ENCODE data around the gene GABRG3. TPM values are rescaled to one million over a fixed set of nuclear protein-coding genes. Genes with fewer than 3 reads are reported as not detected.

GABRG3 gene
- total and polyA plus RNA-seq, 2 donors (not counting 3 experiments of a cell fraction or from before 2014, with no cell fraction given) = not detected

GRCh38 chr15:27506752-27507151 is 535.8 kb downstream of the GABRG3 start:
- intact Hi-C loops (cut with micrococcal nuclease) (no loop called here), dilution Hi-C loops (cut with MboI; ENCODE audit: extremely low pct_ligation_motif_present, low sequenced_read_pairs) (no loop called here)
- TF ChIP-seq FOS (IDR thresholded peaks at IDR 0.05; ENCODE audit: borderline replicate concordance, insufficient read depth, low read length) (no peak), CTCF (IDR thresholded peaks at IDR 0.05; ENCODE audit: extremely low read depth in 1 of 2, insufficient read depth in 1 of 2, low read depth in 1 of 2, low read length in 2 of 2) (no peak), POLR2A (IDR thresholded peaks at IDR 0.05; ENCODE audit: low read depth, low read length) (no peak), POLR2AphosphoS5 (IDR thresholded peaks at IDR 0.05; ENCODE audit: insufficient read depth, low read depth, low read length) (no peak), MYC (IDR thresholded peaks at IDR 0.05; ENCODE audit: low read depth, low read length) (no peak), EZH2 (IDR thresholded peaks at IDR 0.05; ENCODE audit: borderline replicate concordance, low read depth, low read length, severe bottlenecking) (no peak), GATA2 (IDR thresholded peaks at IDR 0.05; ENCODE audit: insufficient read depth, insufficient read length, low read depth, low read length) (no peak), MAX (IDR thresholded peaks at IDR 0.05; ENCODE audit: insufficient read depth, insufficient read length) (no peak), JUN (IDR thresholded peaks at IDR 0.05; ENCODE audit: borderline replicate concordance, insufficient read depth, insufficient read length, low read depth) (no peak)
- no peak overlapping the region for H3K27ac ChIP-seq (ENCODE audit: insufficient read depth, low read depth, low read length)
- no peaks in the 10 kb centered on the region for H3K9me1 ChIP-seq (replicated peaks; ENCODE audit: control insufficient read depth, extremely low read depth, insufficient read depth, low read length)
- no peaks in the 10 kb centered on the region for H3K36me3 ChIP-seq (ENCODE audit: control insufficient read depth in 2 of 2, extremely low read depth in 1 of 2, insufficient read depth in 2 of 2, low read length in 2 of 2)
- DNase-seq (ENCODE audit: low read depth, low spot score) = no peak
- H3K4me3 ChIP-seq (replicated peaks in 1 of 3; ENCODE audit: insufficient read depth in 1 of 3, low read depth in 1 of 3, low read length in 3 of 3) = no peak overlapping the region
- no peak overlapping the region for H2AFZ ChIP-seq (ENCODE audit: low read depth, low read length)
- no peak for FAIRE-seq
- no peaks in the 10 kb centered on the region for H3K79me2 ChIP-seq (ENCODE audit: control insufficient read depth, insufficient read depth, low read length)
- H3K4me2 ChIP-seq (ENCODE audit: insufficient read depth, low read length) = no peak overlapping the region
- no peaks in the 10 kb centered on the region for H3K27me3 ChIP-seq (ENCODE audit: control insufficient read depth in 2 of 2, insufficient read depth in 2 of 2, low read length in 2 of 2)
- BruUV-seq (replicated peaks) = no TSS peak
- no peaks in the 10 kb centered on the region for H3K4me1 ChIP-seq (ENCODE audit: control insufficient read depth, extremely low read depth, insufficient read depth, low read length)
- CTCF ChIA-PET = no interaction called here
- peaks cover 7% of the 10 kb centered on the region for H3K9me3 ChIP-seq (replicated peaks; ENCODE audit: control insufficient read depth, insufficient read depth, low read length)
- no peaks in the 10 kb centered on the region for H4K20me1 ChIP-seq (replicated peaks; ENCODE audit: control insufficient read depth, extremely low read depth, insufficient read depth, low read length)
- POLR2A ChIA-PET = no interaction called here
- no peak overlapping the region for H3K9ac ChIP-seq (replicated peaks; ENCODE audit: extremely low read depth, insufficient read depth, low read length)

All from endothelial cell of umbilical vein (primary cell).